Astrocyte (in vitro differentiated cells and primary cell): ENCODE measurements around the gene C17orf67. TPM values are rescaled to one million over a fixed set of nuclear protein-coding genes. Genes with fewer than 3 reads are reported as not detected.

ENCODE experiments used
- DNase-seq: peaks from one replicate; pipeline ENCODE4 v3.0.0-alpha.2; 2010; ENCODE audit warnings: low read depth
- FAIRE-seq: peaks from 2 replicates; lab custom pipeline; 2011; peaks lifted over from hg19 to GRCh38; lab: Jason Lieb, UNC
- H2AFZ ChIP-seq: 2 replicates; pipeline ENCODE4 v1.6.0; 2012; ENCODE audit warnings: low read depth, low read length, inconsistent platforms
- H3K27ac ChIP-seq: 2 replicates; pipeline ENCODE4 v1.5.1; 2011; ENCODE audit warnings: low read depth, low read length, inconsistent platforms
- H3K27me3 ChIP-seq: 2 replicates; pipeline ENCODE4 v1.6.0; 2011; ENCODE audit warnings: low read length, inconsistent platforms; ENCODE audit not compliant: insufficient read depth
- H3K36me3 ChIP-seq: 2 replicates; pipeline ENCODE4 v1.5.1; 2011; ENCODE audit warnings: low read length, inconsistent platforms; ENCODE audit not compliant: insufficient read depth
- H3K4me1 ChIP-seq: 2 replicates; pipeline ENCODE4 v1.5.1; 2011; ENCODE audit warnings: low read length, inconsistent platforms; ENCODE audit not compliant: insufficient read depth
- H3K4me2 ChIP-seq: 2 replicates; pipeline ENCODE4 v1.6.0; 2012; ENCODE audit warnings: low read length, inconsistent platforms
- H3K4me3 ChIP-seq: 2 replicates; pipeline ENCODE4 v1.5.1; 2011; ENCODE audit warnings: low read depth, mild to moderate bottlenecking, low read length, inconsistent platforms; ENCODE audit not compliant: insufficient read depth
- H3K79me2 ChIP-seq: 2 replicates; pipeline ENCODE4 v1.6.0; 2012; ENCODE audit warnings: mild to moderate bottlenecking, low read length, inconsistent platforms; ENCODE audit not compliant: insufficient read depth
- H3K9ac ChIP-seq: 2 replicates; pipeline ENCODE4 v1.6.0; 2012; ENCODE audit warnings: mild to moderate bottlenecking, low read length, inconsistent platforms
- H3K9me3 ChIP-seq: 2 replicates; pipeline ENCODE4 v1.5.1; 2012; ENCODE audit warnings: low read depth, mild to moderate bottlenecking, low read length, inconsistent platforms; ENCODE audit not compliant: insufficient read depth
- H4K20me1 ChIP-seq: 2 replicates; pipeline ENCODE4 v1.6.0; 2012; ENCODE audit warnings: low read length, inconsistent platforms; ENCODE audit not compliant: insufficient read depth
- H3K27ac Mint-ChIP-seq: one replicate; pipeline ENCODE4 v1.8.0; 2021; ENCODE audit warnings: mild to moderate bottlenecking, mixed read lengths; ENCODE audit not compliant: unreplicated experiment
- H3K27me3 Mint-ChIP-seq: one replicate; pipeline ENCODE4 v1.8.0; 2021; ENCODE audit warnings: low read depth, mixed read lengths; ENCODE audit not compliant: unreplicated experiment
- H3K36me3 Mint-ChIP-seq: one replicate; pipeline ENCODE4 v1.8.0; 2021; ENCODE audit warnings: low read depth, mixed read lengths; ENCODE audit not compliant: unreplicated experiment
- H3K4me1 Mint-ChIP-seq: one replicate; pipeline ENCODE4 v1.8.0; 2021; ENCODE audit warnings: low read depth, mixed read lengths; ENCODE audit not compliant: unreplicated experiment
- H3K4me3 Mint-ChIP-seq: one replicate; pipeline ENCODE4 v1.8.0; 2021; ENCODE audit warnings: mild to moderate bottlenecking, moderate library complexity, mixed read lengths; ENCODE audit not compliant: unreplicated experiment
- H3K9me3 Mint-ChIP-seq: one replicate; pipeline ENCODE4 v1.8.0; 2021; ENCODE audit warnings: mild to moderate bottlenecking, mixed read lengths; ENCODE audit not compliant: unreplicated experiment
- EZH2 ChIP-seq: IDR thresholded peaks from 2 replicates; pipeline ENCODE4 v1.6.1; 2012; ENCODE audit warnings: mild to moderate bottlenecking, low read length, inconsistent platforms; ENCODE audit not compliant: insufficient read depth
- total RNA-seq: library from RNA; stranded (reverse); gene quantifications from 2 replicates; pipeline ENCODE4 v1.2.1, GENCODE V29; 2021
- TF ChIP-seq, protein P1 (sequence below): IDR thresholded peaks from 2 replicates; pipeline ENCODE4 v1.5.1; 2011; ENCODE audit warnings: low read depth, mild to moderate bottlenecking, inconsistent platforms, low read length, moderate library complexity; ENCODE audit not compliant: insufficient read depth

C17orf67 gene
- total RNA-seq, 1 donor from 2014 or later = 2.8 TPM

- no peaks in the 10 kb centered on the region for H3K9me3 ChIP-seq
- DNase-seq (no peak), FAIRE-seq (no peak)
- no peak overlapping the region for H3K4me2 ChIP-seq
- H3K27ac ChIP-seq = no peak overlapping the region
- no peaks in the 10 kb centered on the region for H3K4me1 ChIP-seq
- H3K9me3 Mint-ChIP-seq = no peaks in the 10 kb centered on the region
- no peak overlapping the region for H3K4me3 ChIP-seq
- no peaks in the 10 kb centered on the region for H3K4me1 Mint-ChIP-seq
- H3K27ac Mint-ChIP-seq = no peak overlapping the region
- H3K4me3 Mint-ChIP-seq = no peak overlapping the region
- H3K9ac ChIP-seq = no peak overlapping the region
- H3K27me3 Mint-ChIP-seq = no peaks in the 10 kb centered on the region
- H2AFZ ChIP-seq = no peak overlapping the region
- H3K36me3 ChIP-seq = no peaks in the 10 kb centered on the region
- peaks cover 7% of the 10 kb centered on the region for H3K36me3 Mint-ChIP-seq
- no peaks in the 10 kb centered on the region for H4K20me1 ChIP-seq
- TF ChIP-seq, protein P1, sequence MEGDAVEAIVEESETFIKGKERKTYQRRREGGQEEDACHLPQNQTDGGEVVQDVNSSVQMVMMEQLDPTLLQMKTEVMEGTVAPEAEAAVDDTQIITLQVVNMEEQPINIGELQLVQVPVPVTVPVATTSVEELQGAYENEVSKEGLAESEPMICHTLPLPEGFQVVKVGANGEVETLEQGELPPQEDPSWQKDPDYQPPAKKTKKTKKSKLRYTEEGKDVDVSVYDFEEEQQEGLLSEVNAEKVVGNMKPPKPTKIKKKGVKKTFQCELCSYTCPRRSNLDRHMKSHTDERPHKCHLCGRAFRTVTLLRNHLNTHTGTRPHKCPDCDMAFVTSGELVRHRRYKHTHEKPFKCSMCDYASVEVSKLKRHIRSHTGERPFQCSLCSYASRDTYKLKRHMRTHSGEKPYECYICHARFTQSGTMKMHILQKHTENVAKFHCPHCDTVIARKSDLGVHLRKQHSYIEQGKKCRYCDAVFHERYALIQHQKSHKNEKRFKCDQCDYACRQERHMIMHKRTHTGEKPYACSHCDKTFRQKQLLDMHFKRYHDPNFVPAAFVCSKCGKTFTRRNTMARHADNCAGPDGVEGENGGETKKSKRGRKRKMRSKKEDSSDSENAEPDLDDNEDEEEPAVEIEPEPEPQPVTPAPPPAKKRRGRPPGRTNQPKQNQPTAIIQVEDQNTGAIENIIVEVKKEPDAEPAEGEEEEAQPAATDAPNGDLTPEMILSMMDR = no peak
- TF ChIP-seq EZH2 = no peak
- no peaks in the 10 kb centered on the region for H3K27me3 ChIP-seq
- H3K79me2 ChIP-seq = no peaks in the 10 kb centered on the region
Observed at GRCh38 chr17:56820207-56820606, 13.5 kb downstream of the C17orf67 start.

DNA sequence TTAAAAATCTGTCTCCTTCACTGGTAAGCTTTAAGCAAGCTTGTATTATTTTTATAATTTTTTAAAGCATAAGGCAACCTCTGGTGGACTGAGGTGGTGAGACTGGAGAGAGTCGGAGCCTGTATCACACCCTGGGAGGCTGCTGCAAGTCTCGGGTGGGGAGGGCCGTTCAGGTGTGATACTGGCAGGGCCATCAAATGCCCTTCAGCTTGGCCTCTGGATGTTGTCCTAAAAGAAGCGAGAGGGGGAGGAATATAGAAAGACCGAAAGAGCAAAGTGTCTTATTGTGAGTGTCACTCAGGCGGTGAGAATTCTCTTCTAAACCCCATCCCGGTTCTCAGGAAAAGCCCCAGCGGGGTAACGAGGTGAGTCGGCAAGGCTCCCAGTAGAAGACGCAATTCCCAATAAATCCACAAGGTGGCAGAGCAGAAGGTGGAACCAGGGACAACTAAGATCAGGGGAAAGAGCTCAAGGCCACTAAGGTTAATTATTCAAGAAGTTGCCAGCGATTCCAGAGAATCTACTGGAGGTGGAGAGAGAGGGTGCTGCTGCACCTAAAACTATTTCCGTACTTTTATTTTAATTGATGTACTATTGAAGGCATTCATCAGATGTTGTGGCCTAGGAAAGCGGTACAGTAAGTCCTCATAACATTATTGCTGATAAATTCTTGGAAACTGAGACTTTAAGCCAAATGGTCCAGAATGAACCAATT is 14.1 kb downstream of the C17orf67 start:
- no peak overlapping the region for H3K27ac ChIP-seq
- no peak overlapping the region for H3K27ac Mint-ChIP-seq
- peak; percentile 32 for FAIRE-seq
- H3K9me3 Mint-ChIP-seq = no peaks in the 10 kb centered on the region
- H3K36me3 Mint-ChIP-seq = peaks cover 7% of the 10 kb centered on the region
- no peaks in the 10 kb centered on the region for H3K4me1 ChIP-seq
- no peak overlapping the region for H3K9ac ChIP-seq
- H3K4me3 Mint-ChIP-seq = no peak overlapping the region
- TF ChIP-seq, protein P1 = peak; percentile 77
- no peak for TF ChIP-seq EZH2
- H3K36me3 ChIP-seq = no peaks in the 10 kb centered on the region
- H3K27me3 ChIP-seq = no peaks in the 10 kb centered on the region
- H3K4me1 Mint-ChIP-seq = peaks cover 3% of the 10 kb centered on the region
- no peak overlapping the region for H3K4me3 ChIP-seq
- H4K20me1 ChIP-seq = no peaks in the 10 kb centered on the region
- no peaks in the 10 kb centered on the region for H3K9me3 ChIP-seq
- no peaks in the 10 kb centered on the region for H3K27me3 Mint-ChIP-seq
- H2AFZ ChIP-seq = peak overlapping the region; percentile 62
- DNase-seq = peak; percentile 29
- no peaks in the 10 kb centered on the region for H3K79me2 ChIP-seq
- H3K4me2 ChIP-seq = no peak overlapping the region

GRCh38 chr17:56819030-56819429 is 14.7 kb downstream of the C17orf67 start:
- Histone ChIP-seq H3K9me3 (no peaks in the 10 kb centered on the region), H3K79me2 (no peaks in the 10 kb centered on the region), H2AFZ (no peak overlapping the region), H3K27ac (no peak overlapping the region), H3K27me3 (no peaks in the 10 kb centered on the region), H3K4me3 (no peak overlapping the region), H3K9ac (no peak overlapping the region), H3K36me3 (no peaks in the 10 kb centered on the region), H4K20me1 (no peaks in the 10 kb centered on the region), H3K4me1 (no peaks in the 10 kb centered on the region), H3K4me2 (no peak overlapping the region)
- TF ChIP-seq, protein P1 = no peak
- TF ChIP-seq EZH2 = no peak
- Mint-ChIP-seq H3K4me1 (peaks cover 3% of the 10 kb centered on the region), H3K27ac (no peak overlapping the region), H3K36me3 (peaks cover 2% of the 10 kb centered on the region), H3K9me3 (no peaks in the 10 kb centered on the region), H3K27me3 (no peaks in the 10 kb centered on the region), H3K4me3 (no peak overlapping the region)
- FAIRE-seq (no peak), DNase-seq (no peak)
